GM12878 (cell line): Measurements from ENCODE around the gene UMPS.

Experiments used
- EP300 ChIP-seq, 2 experiments: fragments of 150-350 bp in 1 of 2; IDR thresholded peaks; 2 replicates each; pipeline ENCODE4 v1.6.1; 2011 to 2012; ENCODE audit warnings: low read depth in 2 of 2, low read length in 2 of 2, borderline replicate concordance in 1 of 2, improper control_type of control experiment in 1 of 2, inconsistent platforms in 1 of 2; ENCODE audit not compliant: control insufficient read depth in 1 of 2
- POLR2A ChIP-seq: IDR thresholded peaks from 2 replicates; pipeline ENCODE4 v1.6.1; 2011; ENCODE audit warnings: low read depth, mild to moderate bottlenecking, low read length
- RCOR1 ChIP-seq: conservative IDR thresholded peaks from 2 replicates; pipeline ENCODE4 v1.6.1; 2012; ENCODE audit warnings: low read depth, low read length, improper control_type of control experiment
- TBL1XR1 ChIP-seq: IDR thresholded peaks from 2 replicates; pipeline ENCODE4 v1.6.1; 2012; ENCODE audit warnings: low read depth, low read length, improper control_type of control experiment

- no peak for TF ChIP-seq EP300 (IDR thresholded peaks at IDR 0.05; ENCODE audit: borderline replicate concordance in 1 of 2, control insufficient read depth in 1 of 2, low read depth in 2 of 2, low read length in 2 of 2)
- no peak for TF ChIP-seq POLR2A
- TF ChIP-seq TBL1XR1: no peak
- TF ChIP-seq RCOR1: no peak
Observed at GRCh38 chr3:124774841-124775402, 44.7 kb downstream of the UMPS start.
